GM23248 (cell line): ENCODE results near the gene PRR23E.

Experiments
- EZH2 ChIP-seq: fragments of 200-600 bp; sonication (generic); IDR thresholded peaks from 2 replicates; pipeline ENCODE4 v1.6.1; 2018; ENCODE audit warnings: antibody characterized with exemption, mild to moderate bottlenecking; ENCODE audit not compliant: insufficient read depth, poor library complexity, severe bottlenecking
- EZH2phosphoT487 ChIP-seq: fragments of 200-600 bp; sonication (generic); IDR thresholded peaks from 2 replicates; pipeline ENCODE4 v1.6.1; 2018; ENCODE audit warnings: antibody characterized with exemption, moderate library complexity, mild to moderate bottlenecking, low read depth; ENCODE audit not compliant: insufficient read depth

DNA sequence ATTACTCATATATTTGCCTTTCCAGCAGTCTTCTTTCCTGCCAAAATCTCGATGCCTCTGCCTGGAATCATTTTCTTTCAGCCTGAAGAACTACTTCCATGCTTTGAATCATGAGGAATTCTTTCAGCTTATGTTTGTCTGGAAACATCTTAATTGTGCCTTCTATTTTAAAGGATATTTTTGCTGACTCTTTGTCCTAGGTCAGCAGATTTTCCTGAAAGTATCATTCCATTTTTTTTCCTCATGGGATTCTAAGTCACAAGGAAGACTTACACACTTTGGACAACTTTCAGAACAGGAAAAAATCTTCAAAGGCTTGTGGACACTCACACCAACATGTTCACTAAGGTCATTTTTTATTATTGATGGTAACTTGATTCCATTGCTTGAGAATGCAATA lies 10.1 kb downstream of the PRR23E start:
- no peak for TF ChIP-seq EZH2
- no peak for TF ChIP-seq EZH2phosphoT487
